Thyroid gland (tissue), 4 donors: Measurements from ENCODE around the gene LIMS4.
"Not testable (repeated sequence)": the region's sequence is repeated elsewhere in the genome, so short reads cannot be mapped to it uniquely, and the experiment has no call there.

ENCODE experiments used
- POLR2A ChIP-seq, 2 donors: fragments of 450-650 bp; IDR thresholded peaks; one replicate each; pipeline ENCODE4 v1.6.1; 2017; ENCODE audit warnings: antibody characterized with exemption in 2 of 2, mild to moderate bottlenecking in 2 of 2, moderate library complexity in 1 of 2
- TF ChIP-seq, protein P1 (sequence below), 6 experiments: fragments of 200-600 bp in 3 of 6; fragments of 450-650 bp in 3 of 6; sonication (generic) in 3 of 6; IDR thresholded peaks; one replicate each; pipeline ENCODE4 v1.5.1; 2016 to 2019; ENCODE audit warnings: antibody characterized with exemption in 6 of 6, mild to moderate bottlenecking in 2 of 6, inconsistent platforms in 1 of 6, moderate library complexity in 1 of 6

DNA sequence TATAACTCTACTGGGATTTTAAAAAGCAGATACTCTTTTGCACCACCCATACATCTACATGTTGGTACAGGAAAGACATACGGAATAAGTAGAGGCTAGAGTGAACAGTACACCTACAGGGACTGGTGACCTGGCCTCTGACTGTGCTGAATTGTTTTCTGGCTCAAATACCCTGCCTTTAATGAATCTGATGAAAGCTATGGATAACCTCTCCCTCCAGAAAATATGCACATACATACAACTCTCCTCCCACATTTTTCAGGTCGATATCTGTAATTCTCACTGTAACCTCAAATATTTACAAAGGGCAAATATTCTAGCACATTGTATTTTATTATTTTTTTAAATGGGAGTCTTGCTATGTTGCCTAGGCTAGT lies 15.4 kb downstream of the LIMS4 start:
- TF ChIP-seq, protein P1, sequence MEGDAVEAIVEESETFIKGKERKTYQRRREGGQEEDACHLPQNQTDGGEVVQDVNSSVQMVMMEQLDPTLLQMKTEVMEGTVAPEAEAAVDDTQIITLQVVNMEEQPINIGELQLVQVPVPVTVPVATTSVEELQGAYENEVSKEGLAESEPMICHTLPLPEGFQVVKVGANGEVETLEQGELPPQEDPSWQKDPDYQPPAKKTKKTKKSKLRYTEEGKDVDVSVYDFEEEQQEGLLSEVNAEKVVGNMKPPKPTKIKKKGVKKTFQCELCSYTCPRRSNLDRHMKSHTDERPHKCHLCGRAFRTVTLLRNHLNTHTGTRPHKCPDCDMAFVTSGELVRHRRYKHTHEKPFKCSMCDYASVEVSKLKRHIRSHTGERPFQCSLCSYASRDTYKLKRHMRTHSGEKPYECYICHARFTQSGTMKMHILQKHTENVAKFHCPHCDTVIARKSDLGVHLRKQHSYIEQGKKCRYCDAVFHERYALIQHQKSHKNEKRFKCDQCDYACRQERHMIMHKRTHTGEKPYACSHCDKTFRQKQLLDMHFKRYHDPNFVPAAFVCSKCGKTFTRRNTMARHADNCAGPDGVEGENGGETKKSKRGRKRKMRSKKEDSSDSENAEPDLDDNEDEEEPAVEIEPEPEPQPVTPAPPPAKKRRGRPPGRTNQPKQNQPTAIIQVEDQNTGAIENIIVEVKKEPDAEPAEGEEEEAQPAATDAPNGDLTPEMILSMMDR (IDR thresholded peaks at IDR 0.05): not testable (repeated sequence)
- TF ChIP-seq POLR2A (IDR thresholded peaks at IDR 0.05): not testable (repeated sequence)
